HCT116 (cell line): ENCODE measurements around the gene ARRDC2. TPM values are rescaled to one million over a fixed set of nuclear protein-coding genes. Genes with fewer than 3 reads are reported as not detected.

ENCODE experiments used
- ATAC-seq: fragments of 200-7000 bp; cut with Tn5 transposase; 2 replicates; pipeline ENCODE4 v1.9.1; 2020; ENCODE audit warnings: mild to moderate bottlenecking, moderate library complexity
- BruUV-seq: library from RNA; stranded (reverse); fragments of 400-500 nt; replicated peaks from 2 replicates; lab custom pipeline; 2021; lab: Mats Ljungman, UMichigan
- CTCF ChIA-PET: fragments of 300-600 bp; sonication (Branson Sonifier 250); formaldehyde crosslinking; loops from one replicate; lab custom pipeline; 2021; ENCODE audit warnings: antibody characterized with exemption; lab: Charles Lee
- POLR2A ChIA-PET: fragments of 300-600, 350-600 bp; sonication (Branson Sonifier 250); formaldehyde crosslinking; loops from one replicate; lab custom pipeline; 2021; ENCODE audit warnings: antibody characterized with exemption; lab: Charles Lee
- RAD21 ChIA-PET, 2 experiments: fragments of 300-600 bp; sonication (Branson Sonifier 250); formaldehyde crosslinking; loops; one replicate each; lab custom pipeline; 2023; ENCODE audit warnings: low total read pairs in 2 of 2; ENCODE audit not compliant: uncharacterized antibody in 2 of 2, unreplicated experiment in 2 of 2, low non-redundant PET in 1 of 2; lab: Charles Lee
- DNase-seq: peaks from one replicate; pipeline ENCODE4 v3.0.0-alpha.2; 2010; ENCODE audit warnings: low read depth, low spot score
- H2AFZ ChIP-seq: fragments of 200-600 bp; shearing (Covaris generic), sonication (generic); 2 replicates; pipeline ENCODE4 v1.6.1; 2017; ENCODE audit warnings: low read depth, mixed run types, mixed read lengths, antibody characterized with exemption, low read length; ENCODE audit not compliant: poor library complexity, severe bottlenecking
- H3K27ac ChIP-seq: 2 replicates; pipeline ENCODE4 v1.5.1; 2012; ENCODE audit warnings: low read depth, low read length
- H3K27me3 ChIP-seq: fragments of 200-600 bp; sonication (generic); 2 replicates; pipeline ENCODE4 v1.6.1; 2016; ENCODE audit warnings: mixed run types, low read length, mixed read lengths; ENCODE audit not compliant: insufficient read depth
- H3K36me3 ChIP-seq, 2 experiments: fragments of 200-500 bp in 1 of 2; fragments of 200-600 bp in 1 of 2; sonication (Bioruptor generic) in 1 of 2; sonication (generic) in 1 of 2; 2 replicates each; pipeline versions ENCODE4 v1.5.1 to v1.6.1; 2014 to 2016; ENCODE audit warnings: low read length in 2 of 2, inconsistent platforms in 1 of 2, mixed read lengths in 1 of 2, mixed run types in 1 of 2; ENCODE audit not compliant: insufficient read depth in 2 of 2, control insufficient read depth in 1 of 2
- H3K4me1 ChIP-seq, 2 experiments: fragments of 200-600 bp in 1 of 2; sonication (generic) in 1 of 2; 2 replicates each; pipeline versions ENCODE4 v1.5.1 to v1.6.1; 2012 to 2017; ENCODE audit warnings: low read length in 2 of 2, inconsistent platforms in 1 of 2, mild to moderate bottlenecking in 1 of 2, mixed read lengths in 1 of 2, mixed run types in 1 of 2, moderate library complexity in 1 of 2; ENCODE audit not compliant: insufficient read depth in 2 of 2, control insufficient read depth in 1 of 2
- H3K4me2 ChIP-seq: fragments of 200-600 bp; sonication (generic); 2 replicates; pipeline ENCODE4 v1.6.1; 2017; ENCODE audit warnings: mixed run types, low read length, mixed read lengths
- H3K4me3 ChIP-seq, 2 experiments: fragments of 200-600 bp in 1 of 2; sonication (generic) in 1 of 2; replicated peaks in 1 of 2; 2 replicates each; pipeline ENCODE4 v1.5.1; 2011 to 2016; ENCODE audit warnings: low read length in 2 of 2, control low read depth in 1 of 2, low read depth in 1 of 2, mild to moderate bottlenecking in 1 of 2, mixed read lengths in 1 of 2, mixed run types in 1 of 2
- H3K79me2 ChIP-seq: fragments of 200-600 bp; sonication (generic); 2 replicates; pipeline ENCODE4 v1.6.1; 2017; ENCODE audit warnings: mild to moderate bottlenecking, mixed run types, low read length, moderate library complexity, mixed read lengths; ENCODE audit not compliant: insufficient read depth
- H3K9ac ChIP-seq: fragments of 200-600 bp; sonication (generic); 2 replicates; pipeline ENCODE4 v1.6.1; 2016; ENCODE audit warnings: low read length, mixed read lengths
- H3K9me2 ChIP-seq: fragments of 200-600 bp; sonication (generic), shearing (Covaris generic); 2 replicates; pipeline ENCODE4 v1.6.1; 2017; ENCODE audit warnings: mixed run types, mild to moderate bottlenecking, moderate library complexity; ENCODE audit not compliant: insufficient read depth
- H3K9me3 ChIP-seq, 2 experiments: fragments of 200-500 bp in 1 of 2; fragments of 200-600 bp in 1 of 2; sonication (Bioruptor generic) in 1 of 2; sonication (generic) in 1 of 2; 2 replicates each; pipeline ENCODE4 v1.6.1; 2014 to 2017; ENCODE audit warnings: low read length in 2 of 2, mixed read lengths in 2 of 2, inconsistent platforms in 1 of 2, low read depth in 1 of 2, mild to moderate bottlenecking in 1 of 2, mixed run types in 1 of 2, moderate library complexity in 1 of 2; ENCODE audit not compliant: control insufficient read depth in 1 of 2, insufficient read depth in 1 of 2
- H4K20me1 ChIP-seq: fragments of 200-600 bp; sonication (generic), shearing (Covaris generic); 2 replicates; pipeline ENCODE4 v1.6.1; 2017; ENCODE audit warnings: mixed run types, mild to moderate bottlenecking, moderate library complexity; ENCODE audit not compliant: insufficient read depth
- ATF3 ChIP-seq: IDR thresholded peaks from 2 replicates; pipeline ENCODE4 v1.6.1; 2012
- CBX3 ChIP-seq: IDR thresholded peaks from 2 replicates; pipeline ENCODE4 v1.6.1; 2012; ENCODE audit warnings: low read depth
- EGR1 ChIP-seq: IDR thresholded peaks from 2 replicates; pipeline ENCODE4 v1.6.1; 2012; ENCODE audit warnings: low read depth
- MAX ChIP-seq: IDR thresholded peaks from 2 replicates; pipeline ENCODE4 v1.6.1; 2012
- TCF7L2 ChIP-seq: IDR thresholded peaks from 2 replicates; pipeline ENCODE4 v1.7.0; 2011; ENCODE audit warnings: borderline replicate concordance, inconsistent platforms; ENCODE audit not compliant: insufficient read depth, insufficient read length; ENCODE audit errors: extremely low read depth
- ZBTB33 ChIP-seq: IDR thresholded peaks from 2 replicates; pipeline ENCODE4 v1.6.1; 2011; ENCODE audit warnings: mild to moderate bottlenecking, low read length, moderate library complexity; ENCODE audit not compliant: insufficient replicate concordance; ENCODE audit errors: extremely low read depth
- intact Hi-C: fragments of 100-400 bp; cut with micrococcal nuclease; formaldehyde crosslinking; loops from 2 replicates; pipeline ENCODE4 v1.10.0; 2022
- total RNA-seq: library from RNA; stranded (reverse); gene quantifications from one replicate; pipeline ENCODE4 v1.2.1, GENCODE V29; 2021; ENCODE audit not compliant: unreplicated experiment

The ARRDC2 gene
- total RNA-seq, 1 experiment from 2014 or later: 36.5 TPM

GRCh38 chr19:18020212-18021085 is 12.5 kb downstream of the ARRDC2 start:
- H3K79me2 ChIP-seq: peaks cover 13% of the 10 kb centered on the region
- CTCF ChIA-PET: interaction anchor here (0.6 kb wide), 1 partner anchor 786 kb away, joined by 3 read pairs; no protein-coding TSS in a partner anchor
- H3K9ac ChIP-seq: peak overlapping the region; percentile 79; the same call in 1 of the 2 replicates
- POLR2A ChIA-PET: interaction anchor here (0.7 to 1.4 kb wide), 3 partner anchors 9 to 36 kb away, joined by 3 to 4 read pairs (median 3); no protein-coding TSS in a partner anchor
- no peaks in the 10 kb centered on the region for H3K9me3 ChIP-seq
- no TSS peak for BruUV-seq
- H3K4me3 ChIP-seq: no peak overlapping the region
- H4K20me1 ChIP-seq: no peaks in the 10 kb centered on the region
- H2AFZ ChIP-seq: peak overlapping the region; percentile 37
- H3K9me2 ChIP-seq: no peaks in the 10 kb centered on the region
- no peaks in the 10 kb centered on the region for H3K27me3 ChIP-seq
- peak; percentile 23; the same call in 1 of the 2 replicates for ATAC-seq
- H3K4me2 ChIP-seq: peak overlapping the region; percentile 89
- intact Hi-C loops: no loop called here
- TF ChIP-seq MAX (no peak), ZBTB33 (no peak), CBX3 (no peak), EGR1 (peak; percentile 54; the same call in 1 of the 2 replicates), TCF7L2 (no peak), ATF3 (no peak)
- TF ChIP-seq, all 23 proteins: peak for 1
- H3K4me1 ChIP-seq: peaks cover 29 to 51% of the 10 kb centered on the region in 2 experiments
- DNase-seq: no peak
- H3K36me3 ChIP-seq: no peaks in the 10 kb centered on the region
- peak overlapping the region; percentile 66 for H3K27ac ChIP-seq
- RAD21 ChIA-PET: interaction anchor here in 1 of 2 experiments (0.5 kb wide), 1 partner anchor 115 kb away, joined by 3 read pairs; no protein-coding TSS in a partner anchor
